PC-3 (cell line): ENCODE measurements around the gene ARMC7.

Experiments
- EZH2 ChIP-seq: fragments of 300-600 bp; sonication (generic); IDR thresholded peaks from one replicate; pipeline ENCODE4 v1.6.1; 2017; ENCODE audit warnings: antibody characterized with exemption, mild to moderate bottlenecking, low read length; ENCODE audit not compliant: unreplicated experiment
- EZH2phosphoT487 ChIP-seq: fragments of 300-600 bp; sonication (generic); IDR thresholded peaks from 2 replicates; pipeline ENCODE4 v1.6.1; 2018; ENCODE audit warnings: mild to moderate bottlenecking, antibody characterized with exemption, low read length, borderline replicate concordance
- TF ChIP-seq, protein P1 (sequence below): fragments of 300-600 bp; sonication (generic); conservative IDR thresholded peaks from 2 replicates; pipeline ENCODE4 v1.5.1; 2017; ENCODE audit warnings: antibody characterized with exemption, low read depth, mild to moderate bottlenecking, low read length

DNA sequence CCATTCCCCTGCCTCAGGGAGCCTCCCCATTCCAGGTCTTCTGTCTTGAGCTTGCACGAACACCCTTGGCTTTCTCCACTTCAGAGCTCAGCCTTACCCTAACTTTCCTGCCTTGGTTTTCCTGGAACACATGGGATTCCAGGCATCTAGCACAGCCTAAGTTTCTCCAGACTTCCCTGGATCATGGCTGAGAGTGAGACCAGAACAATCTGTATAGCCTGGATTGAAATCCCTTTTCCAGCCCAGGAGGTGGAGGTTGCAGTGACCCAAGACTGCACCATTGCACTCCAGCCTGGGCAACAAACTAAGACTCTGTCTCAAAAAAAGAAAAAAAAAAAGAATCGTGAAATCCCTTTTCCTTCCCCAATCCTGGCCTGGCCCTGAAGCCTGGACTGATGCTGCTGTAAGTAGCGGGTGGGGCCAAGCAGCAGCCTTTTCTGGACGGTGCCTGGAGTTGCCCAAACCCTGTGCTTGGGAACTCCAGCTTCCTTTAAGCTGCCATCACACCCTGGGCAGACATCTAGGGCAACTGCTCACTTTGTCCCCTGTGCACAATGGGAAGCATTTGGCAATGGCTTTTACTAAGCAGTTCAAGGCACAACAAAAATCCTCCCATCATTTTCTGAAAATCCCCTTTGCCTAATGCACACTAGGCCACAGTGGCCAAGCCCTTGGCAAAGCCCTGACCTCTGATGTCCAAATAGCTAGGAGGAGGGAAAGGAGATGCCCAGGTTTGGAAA lies 34.0 kb upstream of the ARMC7 start:
- TF ChIP-seq, protein P1, sequence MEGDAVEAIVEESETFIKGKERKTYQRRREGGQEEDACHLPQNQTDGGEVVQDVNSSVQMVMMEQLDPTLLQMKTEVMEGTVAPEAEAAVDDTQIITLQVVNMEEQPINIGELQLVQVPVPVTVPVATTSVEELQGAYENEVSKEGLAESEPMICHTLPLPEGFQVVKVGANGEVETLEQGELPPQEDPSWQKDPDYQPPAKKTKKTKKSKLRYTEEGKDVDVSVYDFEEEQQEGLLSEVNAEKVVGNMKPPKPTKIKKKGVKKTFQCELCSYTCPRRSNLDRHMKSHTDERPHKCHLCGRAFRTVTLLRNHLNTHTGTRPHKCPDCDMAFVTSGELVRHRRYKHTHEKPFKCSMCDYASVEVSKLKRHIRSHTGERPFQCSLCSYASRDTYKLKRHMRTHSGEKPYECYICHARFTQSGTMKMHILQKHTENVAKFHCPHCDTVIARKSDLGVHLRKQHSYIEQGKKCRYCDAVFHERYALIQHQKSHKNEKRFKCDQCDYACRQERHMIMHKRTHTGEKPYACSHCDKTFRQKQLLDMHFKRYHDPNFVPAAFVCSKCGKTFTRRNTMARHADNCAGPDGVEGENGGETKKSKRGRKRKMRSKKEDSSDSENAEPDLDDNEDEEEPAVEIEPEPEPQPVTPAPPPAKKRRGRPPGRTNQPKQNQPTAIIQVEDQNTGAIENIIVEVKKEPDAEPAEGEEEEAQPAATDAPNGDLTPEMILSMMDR, result no peak
- TF ChIP-seq EZH2phosphoT487, result no peak
- TF ChIP-seq EZH2, result no peak
